GM23248 (cell line): Measurements from ENCODE around the gene SUCNR1.

Source experiments
- EZH2 ChIP-seq: fragments of 200-600 bp; sonication (generic); IDR thresholded peaks from 2 replicates; pipeline ENCODE4 v1.6.1; 2018; ENCODE audit warnings: antibody characterized with exemption, mild to moderate bottlenecking; ENCODE audit not compliant: insufficient read depth, poor library complexity, severe bottlenecking
- EZH2phosphoT487 ChIP-seq: fragments of 200-600 bp; sonication (generic); IDR thresholded peaks from 2 replicates; pipeline ENCODE4 v1.6.1; 2018; ENCODE audit warnings: antibody characterized with exemption, moderate library complexity, mild to moderate bottlenecking, low read depth; ENCODE audit not compliant: insufficient read depth

DNA sequence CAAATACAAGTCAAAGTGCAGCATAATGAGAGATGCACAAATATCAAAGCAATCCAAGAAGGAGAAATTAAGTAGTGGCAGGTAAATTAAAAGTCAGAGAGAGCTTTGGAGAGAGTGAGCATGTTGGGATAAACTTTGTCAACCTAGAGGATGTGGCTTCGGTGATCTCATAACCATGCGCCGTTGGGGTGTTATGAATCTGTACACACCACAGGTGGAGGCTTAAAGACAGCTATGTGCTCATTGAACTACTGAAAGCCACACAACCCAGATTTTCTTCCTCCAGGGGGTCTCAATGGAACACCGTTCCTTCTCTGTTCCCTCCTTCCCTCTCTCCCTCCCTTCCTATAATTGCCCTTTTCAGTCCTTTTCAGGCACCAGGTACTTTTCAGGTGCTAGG lies 52.0 kb downstream of the SUCNR1 start:
- TF ChIP-seq EZH2 (no peak), EZH2phosphoT487 (no peak)
